Right ventricle myocardium superior (tissue), 1 donor: Measurements from ENCODE around the gene C1QA. TPM values are rescaled to one million over a fixed set of nuclear protein-coding genes. Genes with fewer than 3 reads are reported as not detected.
"Not testable (repeated sequence)": the region's sequence is repeated elsewhere in the genome, so short reads cannot be mapped to it uniquely, and the experiment has no call there.

ENCODE experiments used
- ATAC-seq: fragments of 200-7000 bp; cut with Tn5 transposase; one replicate; pipeline ENCODE4 v1.9.1; 2020; ENCODE audit warnings: mild to moderate bottlenecking; ENCODE audit not compliant: poor library complexity
- DNase-seq: peaks from one replicate; pipeline ENCODE4 v3.0.0-alpha.2; 2020
- intact Hi-C: fragments of 100-400 bp; cut with DNase I; formaldehyde crosslinking; loops from one replicate; pipeline ENCODE4 v1.11.2; 2022
- total RNA-seq: library from RNA; stranded (reverse); fragmentation: NEBNext Ultra II Directional; extraction: Animal tissue kit (Norgen Biotek cat#: 25700); gene quantifications from one replicate; pipeline ENCODE4 v1.2.1, GENCODE V29; 2021
- donor health status: DM: no; HTN: yes; CAD: no; lungs with severe emphysema.

C1QA gene
- total RNA-seq, 1 donor from 2014 or later = 105 TPM

DNA sequence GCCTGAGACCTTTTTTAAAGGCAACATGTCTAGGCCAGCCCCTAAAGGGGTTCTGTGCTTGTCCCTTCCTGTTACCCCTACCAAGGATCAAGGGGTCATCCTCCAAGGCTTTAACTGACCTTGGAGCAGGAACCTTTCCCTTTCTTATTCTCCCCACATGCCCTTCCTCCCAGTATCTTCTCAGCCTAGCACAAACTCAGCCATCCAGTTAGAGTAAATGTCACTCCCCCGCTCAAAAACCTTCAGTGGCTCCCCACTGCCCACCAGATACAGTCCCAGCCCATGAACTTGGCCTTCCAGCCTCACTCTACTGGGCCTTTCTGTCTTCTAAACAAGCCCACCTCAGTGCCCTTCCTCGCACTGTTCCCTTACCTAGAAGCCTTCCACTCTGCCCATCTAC is 25.5 kb downstream of the C1QA start:
- intact Hi-C loops = no loop called here
- DNase-seq (no peak), ATAC-seq (no peak)

DNA sequence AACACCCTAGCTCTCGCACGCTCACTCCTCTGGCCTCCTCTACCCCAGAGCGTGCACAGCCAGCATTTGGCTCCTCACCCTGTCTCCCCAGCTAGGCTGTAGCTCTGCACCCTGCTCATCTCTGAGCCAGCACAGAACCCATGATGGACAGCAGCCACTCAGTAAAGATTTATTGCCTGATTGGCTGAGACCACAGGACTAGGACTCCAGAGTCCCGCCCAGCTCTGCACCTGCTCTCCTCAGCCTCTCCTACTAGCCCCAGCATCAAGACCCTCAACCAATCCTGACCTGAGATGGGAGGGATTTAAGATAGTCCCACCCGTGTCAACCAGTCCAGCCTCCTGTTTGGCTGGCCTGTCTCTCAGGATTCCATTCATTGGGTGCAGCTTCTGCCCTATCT is 25.9 kb downstream of the C1QA start:
- ATAC-seq (peak; percentile 51), DNase-seq (no peak)
- intact Hi-C loops = no loop called here

DNA sequence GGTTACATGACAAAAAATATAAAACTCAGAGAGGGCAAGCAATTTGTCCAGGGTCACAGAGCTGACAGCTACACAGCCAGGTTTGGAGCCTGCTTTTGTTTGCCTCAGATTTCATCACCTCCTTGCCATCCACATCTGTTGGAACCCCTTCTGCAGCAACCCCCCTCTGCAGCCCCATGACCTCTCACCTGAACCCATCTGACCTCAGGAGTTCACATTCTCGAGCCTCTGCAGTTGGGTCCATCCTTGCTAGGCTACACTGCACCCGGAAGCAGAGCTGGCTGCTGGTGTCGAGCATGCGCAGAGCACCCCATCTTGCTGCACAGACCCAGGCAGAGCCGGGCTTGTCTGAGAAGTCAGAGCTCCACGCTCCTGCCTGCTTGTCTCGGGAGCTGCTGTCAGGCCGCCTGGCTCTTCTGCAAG is 26.6 kb downstream of the C1QA start:
- peak; percentile 10 for ATAC-seq
- no peak for DNase-seq
- intact Hi-C loops = no loop called here

DNA sequence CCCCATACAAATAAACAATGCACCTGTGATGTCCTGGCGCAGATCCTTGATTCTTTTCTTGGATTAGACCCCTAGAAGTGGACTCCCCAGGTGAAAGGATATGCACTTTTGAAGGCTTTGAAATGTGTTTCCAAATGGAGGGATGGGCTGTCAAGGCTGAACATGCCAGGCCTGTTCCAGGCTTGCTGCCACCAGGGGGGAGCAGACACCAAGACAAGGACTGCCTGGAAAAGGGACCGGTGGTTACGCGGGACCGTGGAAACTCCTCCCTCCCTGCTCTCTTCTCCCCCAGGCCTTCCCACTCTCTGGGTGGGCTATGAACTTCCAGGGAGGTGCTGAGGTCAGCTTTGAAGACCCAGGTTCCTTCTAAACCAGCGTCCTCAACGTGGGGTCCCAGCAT is 29.3 kb downstream of the C1QA start:
- no peak for ATAC-seq
- no peak for DNase-seq
- intact Hi-C loops = no loop called here

DNA sequence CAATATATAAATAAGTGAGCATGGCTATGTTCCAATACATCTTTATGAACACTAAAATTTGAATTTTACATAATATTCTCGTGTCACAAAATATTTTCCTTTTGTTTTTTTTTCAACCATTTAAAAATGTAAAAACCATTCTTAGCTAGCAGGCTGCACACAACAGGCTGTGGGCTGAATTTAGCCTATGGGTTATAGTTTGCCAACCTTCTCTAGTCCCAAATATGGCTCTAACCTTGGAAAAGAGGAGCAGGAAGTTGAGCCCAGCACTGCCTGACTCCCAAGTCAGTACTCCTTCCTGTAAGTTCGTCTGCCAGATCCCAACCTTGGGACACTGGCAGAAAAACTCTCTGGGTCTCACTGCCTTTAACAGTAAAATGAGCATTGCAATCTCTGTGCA is 30.0 kb downstream of the C1QA start:
- ATAC-seq = no peak
- intact Hi-C loops = no loop called here
- DNase-seq = no peak

DNA sequence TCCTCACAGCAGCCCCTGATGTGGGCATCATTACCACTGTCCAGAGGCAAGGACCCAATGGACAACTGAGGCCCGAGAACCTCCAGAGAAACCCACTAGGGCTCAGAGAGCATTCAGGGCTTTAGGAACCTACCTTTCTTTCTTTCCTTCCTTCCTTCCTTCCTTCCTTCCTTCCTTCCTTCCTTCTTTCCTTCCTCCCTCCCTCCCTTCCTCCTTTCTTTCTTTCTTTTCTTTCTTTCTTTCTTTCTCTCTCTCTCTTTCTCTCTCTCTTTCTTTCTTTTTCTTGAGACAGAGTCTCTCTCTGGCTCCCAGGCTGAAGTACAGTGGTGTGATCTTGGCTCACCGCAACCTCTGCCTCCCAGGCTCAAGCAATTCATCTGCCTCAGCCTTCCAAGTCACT is 32.4 kb downstream of the C1QA start:
- intact Hi-C loops, DNase-seq, ATAC-seq: not testable (repeated sequence)

DNA sequence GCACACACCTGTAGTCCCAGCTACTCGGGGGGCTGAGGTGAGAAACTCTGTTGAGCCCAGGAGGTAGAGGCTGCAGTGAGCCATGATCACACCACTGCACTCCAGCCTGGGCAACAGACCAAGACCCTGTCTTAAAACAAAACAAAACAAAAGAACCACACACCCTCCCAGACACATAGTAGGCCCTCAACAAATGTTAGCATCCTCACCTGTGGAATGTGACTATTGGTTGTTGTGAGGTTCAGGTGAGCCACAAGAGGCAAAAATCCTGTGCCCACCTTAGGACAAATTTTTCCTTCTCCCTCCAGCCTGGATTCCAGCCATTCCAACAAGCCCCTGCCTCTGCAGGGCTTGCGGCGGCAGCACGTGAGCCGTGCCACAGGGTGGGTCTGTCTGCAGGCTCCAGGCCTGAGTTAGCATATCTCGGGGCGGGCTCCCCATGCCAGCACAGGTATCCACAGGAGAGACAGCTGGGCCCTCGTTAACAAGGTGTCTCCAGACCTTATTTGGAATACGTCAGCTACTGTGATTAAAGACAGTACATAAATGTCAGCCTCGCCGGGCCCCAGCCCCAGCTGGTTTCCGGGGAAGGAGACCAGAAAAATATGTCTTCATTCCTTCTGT is 34.0 kb downstream of the C1QA start:
- DNase-seq (no peak), ATAC-seq (no peak)
- intact Hi-C loops = no loop called here

DNA sequence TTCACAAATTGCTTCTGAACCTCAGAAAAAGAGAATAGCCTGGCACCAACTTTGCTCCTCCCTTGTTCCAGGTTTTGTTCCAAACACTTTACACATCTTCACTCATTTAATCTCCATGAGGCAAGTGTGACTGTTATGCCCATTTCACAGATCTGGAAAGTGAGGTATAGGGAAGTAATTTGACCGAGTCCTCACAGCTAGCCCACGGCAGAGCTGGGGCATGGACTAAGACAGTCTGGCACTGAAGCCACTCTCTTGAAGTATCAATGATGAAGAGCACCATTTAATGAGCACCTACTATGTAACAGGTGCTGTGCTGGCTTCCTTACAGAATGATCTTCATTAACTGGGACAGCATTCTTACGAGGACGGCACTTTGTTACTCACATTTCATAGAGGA is 35.6 kb downstream of the C1QA start:
- DNase-seq (no peak), ATAC-seq (no peak)
- intact Hi-C loops = no loop called here

DNA sequence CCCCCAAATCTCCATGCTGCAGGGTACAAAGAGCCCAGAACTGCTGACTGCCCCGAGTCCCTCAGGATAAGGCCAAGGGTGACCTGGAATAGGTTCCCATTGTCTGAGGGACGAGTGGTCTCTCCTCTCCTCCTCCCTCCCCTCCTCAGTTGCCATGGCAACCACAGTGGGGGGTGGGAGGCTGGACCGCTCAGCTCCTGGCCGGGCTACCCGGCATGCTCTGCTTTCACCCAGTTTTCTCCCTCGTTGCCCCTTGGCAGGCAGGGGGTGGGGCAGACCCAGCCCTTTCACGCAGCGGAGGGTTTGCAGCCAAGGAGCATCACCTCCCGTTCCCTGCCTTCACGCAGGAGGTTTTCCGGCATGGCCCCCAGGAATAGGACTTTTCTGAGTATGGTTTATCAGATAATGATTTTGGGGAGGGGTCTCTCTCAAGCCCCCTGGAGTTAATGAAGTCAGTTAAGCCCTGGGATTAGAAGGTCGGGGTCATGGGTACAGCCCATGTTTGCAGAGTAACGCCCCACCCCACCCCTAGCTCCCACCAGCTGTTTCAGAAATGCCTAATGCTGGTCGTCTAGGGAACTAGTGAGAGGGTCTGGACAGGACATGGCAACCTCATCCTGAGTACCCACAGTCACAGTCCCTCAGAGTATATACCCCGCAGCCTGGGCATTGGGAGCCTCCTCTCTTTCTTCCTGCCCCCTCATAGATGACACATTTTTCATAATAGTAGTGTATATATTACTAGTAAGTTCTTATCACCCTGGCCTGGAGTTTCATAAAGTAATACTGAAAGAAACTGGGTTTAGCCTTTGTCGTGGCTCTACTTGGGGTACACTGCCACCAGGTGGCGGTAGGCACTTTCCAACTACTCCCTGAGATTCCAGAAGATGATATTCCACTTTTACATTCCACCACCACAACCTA is 37.3 kb downstream of the C1QA start:
- ATAC-seq (peak; percentile 66), DNase-seq (peak; percentile 71)
- intact Hi-C loops = no loop called here

DNA sequence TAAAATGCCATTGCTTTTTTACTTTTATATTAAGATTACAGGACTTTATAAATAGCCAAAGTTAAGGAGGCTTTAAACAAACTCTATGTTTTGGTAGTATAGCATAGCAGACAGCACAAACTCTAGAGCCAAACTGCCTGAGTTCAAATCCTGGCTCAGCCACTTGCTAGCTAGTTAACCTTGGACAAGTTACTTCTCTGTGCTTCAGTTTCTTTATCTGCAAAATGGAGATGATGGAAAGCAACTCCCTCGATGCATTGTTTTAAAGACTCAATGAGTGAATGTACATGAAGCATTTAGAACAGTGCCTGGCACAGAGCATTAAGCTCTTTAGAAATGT is 38.0 kb downstream of the C1QA start:
- intact Hi-C loops = no loop called here
- no peak for DNase-seq
- ATAC-seq = no peak

DNA sequence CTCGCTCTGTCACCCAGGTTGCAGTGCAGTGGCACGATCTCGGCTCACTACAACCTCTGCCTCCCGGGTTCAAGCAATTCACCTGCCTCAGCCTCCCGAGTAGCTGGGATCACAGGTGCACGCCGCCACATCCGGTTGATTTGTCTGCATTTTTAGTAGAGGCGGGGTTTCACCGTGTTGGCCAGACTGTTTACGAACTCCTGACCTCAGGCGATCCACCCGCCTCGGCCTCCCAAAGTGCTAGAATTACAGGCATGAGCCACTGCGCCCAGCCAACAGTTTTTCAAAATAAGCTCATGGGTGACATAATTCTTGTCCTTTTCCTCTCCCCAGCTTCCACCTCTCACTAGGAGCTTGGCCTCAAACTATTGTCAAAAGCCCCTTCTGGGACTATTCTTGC is 39.7 kb downstream of the C1QA start:
- intact Hi-C loops = loop anchor here (5.0 kb wide), 1 partner anchor 256 kb away; no protein-coding TSS in a partner anchor
- not testable (repeated sequence) for ATAC-seq, DNase-seq

DNA sequence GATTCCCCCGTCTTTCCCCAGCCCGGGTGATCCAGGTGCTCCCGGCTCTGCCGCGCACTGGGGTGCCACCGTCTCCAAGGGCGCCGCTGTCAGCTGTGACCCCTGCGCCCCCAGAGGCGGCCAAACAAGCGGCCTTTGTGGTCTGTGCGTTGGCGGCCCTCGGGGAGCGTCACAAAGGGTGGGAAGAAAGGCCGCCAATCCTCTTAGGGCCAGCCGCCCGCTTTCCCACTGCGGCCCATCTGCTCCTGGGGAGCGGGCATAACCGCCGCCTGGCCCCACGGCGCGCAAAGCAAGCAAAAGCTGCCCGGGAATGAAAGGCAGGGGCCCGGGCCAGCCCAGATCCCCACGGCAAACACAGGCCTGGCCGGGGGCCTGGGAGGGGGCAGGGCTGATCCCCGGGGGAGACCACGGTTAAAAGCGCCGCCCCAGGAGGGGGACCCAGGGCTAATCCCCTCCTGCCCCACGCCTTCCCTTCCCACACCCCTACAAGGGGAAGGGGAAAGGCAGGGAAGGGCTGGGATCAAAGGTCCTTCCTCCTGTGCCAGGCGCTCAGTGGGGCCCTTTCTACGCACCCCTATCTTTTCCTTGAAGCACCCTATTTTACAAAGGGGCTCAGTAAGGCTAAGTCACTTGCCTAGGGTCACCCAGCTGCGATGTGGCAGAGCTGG is 40.6 kb downstream of the C1QA start:
- DNase-seq (no peak), ATAC-seq (no peak)
- intact Hi-C loops = loop anchor here (5.0 kb wide), 1 partner anchor 255 kb away; no protein-coding TSS in a partner anchor

DNA sequence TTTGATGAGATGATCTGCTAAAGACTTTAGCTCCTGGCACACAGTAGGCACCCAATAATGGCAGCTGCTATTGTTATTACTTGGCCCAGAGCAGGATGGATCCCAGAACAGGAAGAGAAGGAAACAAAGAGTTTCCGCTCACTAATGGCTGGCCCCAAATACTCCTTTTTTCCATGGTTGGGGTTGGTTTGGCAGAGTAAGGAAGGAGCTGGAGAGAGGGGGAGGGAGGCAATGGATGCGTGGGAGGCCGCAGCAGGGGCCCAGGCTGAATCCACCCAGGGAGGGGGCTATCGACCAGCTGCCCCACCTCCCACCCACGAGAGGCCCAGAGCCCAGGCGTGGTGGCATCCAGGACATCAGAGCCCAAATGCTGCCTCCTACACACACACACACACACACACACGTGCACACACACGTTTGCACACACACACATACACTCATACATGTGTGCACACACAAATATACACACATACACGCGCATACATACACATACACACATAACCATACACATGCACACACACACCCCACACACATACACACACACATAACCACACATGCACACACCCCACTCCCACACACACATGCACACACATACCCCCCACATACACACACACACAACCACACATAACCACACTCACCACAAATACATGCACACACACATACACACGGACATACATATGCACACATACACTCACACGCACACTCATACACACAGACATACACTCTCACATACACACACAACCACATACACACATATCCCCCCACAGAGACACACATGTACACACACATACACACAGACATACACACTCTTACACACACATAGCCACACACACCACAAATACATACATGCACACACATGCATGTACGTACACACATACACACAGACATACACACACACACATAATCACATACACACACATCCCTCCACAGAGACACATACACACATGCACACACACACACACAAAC is 41.8 kb downstream of the C1QA start:
- intact Hi-C loops = loop anchor here (5.0 kb wide), 1 partner anchor 254 kb away; no protein-coding TSS in a partner anchor
- no peak for DNase-seq
- ATAC-seq = no peak

DNA sequence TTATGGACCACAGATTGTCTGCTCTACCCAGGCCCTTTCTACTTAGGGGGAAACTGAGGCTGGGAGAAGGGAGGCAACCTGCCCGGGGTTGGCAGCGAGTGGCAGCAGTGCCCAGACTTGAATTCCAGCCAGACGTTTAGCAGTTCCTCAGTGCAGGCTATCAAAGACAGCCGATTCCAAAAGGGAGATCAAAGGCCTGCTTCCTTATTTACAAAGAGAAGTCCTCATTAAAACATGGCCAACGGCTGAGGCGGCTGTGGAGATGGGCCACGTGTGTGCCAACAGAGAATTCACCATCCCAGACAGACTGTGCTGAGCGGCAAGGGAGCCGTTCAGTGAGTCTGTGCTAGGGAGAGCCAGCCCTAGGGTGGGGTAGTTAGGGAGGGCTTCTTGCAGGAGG is 44.3 kb downstream of the C1QA start:
- no peak for ATAC-seq
- no peak for DNase-seq
- intact Hi-C loops = no loop called here

DNA sequence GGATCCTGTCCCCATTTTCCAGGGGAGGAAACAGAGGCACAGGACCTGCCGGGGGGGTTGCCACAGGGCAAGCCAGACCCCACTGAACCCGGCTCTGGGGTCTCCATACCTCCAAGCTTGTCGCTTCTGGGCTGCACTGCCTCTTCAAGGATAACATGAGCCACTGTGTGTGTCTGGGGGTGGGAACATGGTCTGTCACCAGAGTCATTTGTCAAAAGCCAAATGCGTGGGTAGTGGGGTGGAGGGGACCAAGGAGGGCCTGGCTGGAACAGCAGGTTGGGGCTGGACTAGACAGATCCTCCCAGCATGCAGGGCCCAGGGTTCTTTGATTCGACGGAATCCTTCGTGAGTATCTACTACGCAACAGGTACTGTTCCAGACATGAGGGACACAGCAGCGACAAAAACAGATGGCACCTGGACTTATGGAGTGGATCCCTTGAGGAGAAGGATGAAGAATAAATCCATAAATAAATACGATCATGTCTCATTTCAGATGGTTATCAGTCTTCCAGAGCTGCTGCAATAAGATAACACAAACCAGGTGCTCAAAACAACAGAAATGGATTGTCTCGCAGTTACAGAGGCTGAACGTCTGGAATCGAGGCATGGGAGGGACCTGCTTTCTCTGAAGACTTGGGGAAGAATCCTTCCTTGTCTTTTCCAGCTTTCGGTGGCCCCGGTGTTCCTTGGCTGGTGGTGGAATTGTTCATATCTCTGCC is 45.3 kb downstream of the C1QA start:
- intact Hi-C loops = no loop called here
- ATAC-seq (no peak), DNase-seq (no peak)

DNA sequence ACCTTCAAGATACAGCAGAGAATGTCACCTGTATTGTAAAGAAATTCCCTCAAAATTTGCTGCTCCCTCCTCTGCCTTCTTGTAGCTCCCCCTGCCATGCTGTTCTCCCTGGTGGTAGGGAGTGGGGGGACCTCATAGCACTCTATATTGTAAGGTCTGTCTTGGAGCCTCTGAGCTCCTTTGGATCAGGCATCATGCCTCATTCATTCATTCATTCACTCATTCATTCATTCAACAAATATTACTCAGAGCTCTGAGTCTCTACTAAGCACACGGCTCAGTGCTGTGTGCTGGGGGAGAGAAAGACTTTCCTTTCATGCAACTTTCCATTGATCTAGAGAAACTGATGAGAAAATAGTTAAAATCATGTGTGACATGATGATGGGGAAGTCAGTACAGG is 47.1 kb downstream of the C1QA start:
- intact Hi-C loops = no loop called here
- ATAC-seq = no peak

DNA sequence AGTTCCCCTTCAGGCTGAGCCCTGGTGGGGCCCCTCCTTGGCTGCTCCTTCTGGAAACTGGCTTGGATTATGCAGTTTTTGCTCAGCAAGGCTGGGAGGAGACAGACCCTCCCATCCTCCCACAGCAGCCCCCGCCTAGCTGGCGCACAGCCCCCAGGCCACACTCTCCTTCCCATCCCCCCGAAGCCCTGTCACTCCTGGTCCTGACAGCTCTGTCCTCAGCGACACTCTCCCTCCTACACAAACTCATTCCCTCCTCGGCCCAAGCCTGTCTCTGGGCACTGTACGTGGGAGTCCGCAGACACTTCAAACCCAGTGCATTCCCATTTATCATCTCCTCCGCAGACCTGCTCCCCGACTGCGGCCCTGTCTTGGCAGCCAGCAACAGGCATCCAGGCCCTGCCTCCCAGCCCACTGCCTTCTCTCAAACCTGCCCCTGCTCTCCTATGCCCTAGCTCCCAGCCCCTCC is 49.2 kb downstream of the C1QA start:
- no peak for ATAC-seq
- no peak for DNase-seq
- intact Hi-C loops = no loop called here

More for the DNA sequence above, 47.1 kb downstream of the C1QA start:
- no peak for DNase-seq

DNA sequence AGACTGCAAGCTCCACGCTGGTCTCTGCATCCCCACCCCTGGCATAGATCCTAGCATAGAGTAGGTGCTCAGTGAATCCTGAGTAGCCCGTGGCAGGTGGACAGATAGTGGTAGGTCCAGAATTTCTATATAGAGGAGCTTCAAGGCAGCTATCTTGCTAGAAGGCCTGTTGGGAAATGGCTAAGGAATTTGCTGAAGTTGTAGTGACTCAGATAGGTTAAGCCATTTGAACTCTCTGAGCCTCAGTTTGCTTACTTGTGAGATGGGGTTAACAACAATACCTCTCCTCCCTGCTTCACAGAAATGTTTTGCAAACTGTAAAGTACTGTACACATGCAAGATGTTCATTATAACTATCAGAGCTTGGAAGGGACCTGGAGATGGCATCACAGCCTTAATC is 50.8 kb downstream of the C1QA start:
- intact Hi-C loops = no loop called here
- DNase-seq (no peak), ATAC-seq (no peak)
